ENCODE data around the gene DCAF15. TPM values are rescaled to one million over a fixed set of nuclear protein-coding genes. Genes with fewer than 3 reads are reported as not detected.
A peak's percentile ranks its signal among the peaks of the same experiment; 100 is the strongest.

Gene DCAF15
- total RNA-seq, 4 donors from 2014 or later: 11.2 to 38.8 (median 18.0) TPM

DNA sequence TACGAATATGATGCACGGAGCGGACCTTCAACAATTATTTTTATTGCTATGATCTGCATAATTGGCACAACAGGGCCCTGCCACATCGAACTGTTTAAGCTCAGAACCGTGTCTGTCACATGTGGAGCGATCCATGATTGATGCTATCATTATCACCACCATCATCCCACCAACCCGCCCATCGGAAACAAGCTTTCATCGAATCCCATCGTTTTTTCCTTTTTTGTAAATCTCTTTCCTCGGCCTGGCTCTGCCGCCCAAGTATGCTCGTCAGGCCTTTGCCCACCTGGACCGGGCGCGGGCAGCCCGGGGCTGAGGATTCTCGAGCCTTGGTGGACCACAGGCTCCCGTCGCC is 533 bp upstream of the DCAF15 start:
- TF ChIP-seq, protein P1, sequence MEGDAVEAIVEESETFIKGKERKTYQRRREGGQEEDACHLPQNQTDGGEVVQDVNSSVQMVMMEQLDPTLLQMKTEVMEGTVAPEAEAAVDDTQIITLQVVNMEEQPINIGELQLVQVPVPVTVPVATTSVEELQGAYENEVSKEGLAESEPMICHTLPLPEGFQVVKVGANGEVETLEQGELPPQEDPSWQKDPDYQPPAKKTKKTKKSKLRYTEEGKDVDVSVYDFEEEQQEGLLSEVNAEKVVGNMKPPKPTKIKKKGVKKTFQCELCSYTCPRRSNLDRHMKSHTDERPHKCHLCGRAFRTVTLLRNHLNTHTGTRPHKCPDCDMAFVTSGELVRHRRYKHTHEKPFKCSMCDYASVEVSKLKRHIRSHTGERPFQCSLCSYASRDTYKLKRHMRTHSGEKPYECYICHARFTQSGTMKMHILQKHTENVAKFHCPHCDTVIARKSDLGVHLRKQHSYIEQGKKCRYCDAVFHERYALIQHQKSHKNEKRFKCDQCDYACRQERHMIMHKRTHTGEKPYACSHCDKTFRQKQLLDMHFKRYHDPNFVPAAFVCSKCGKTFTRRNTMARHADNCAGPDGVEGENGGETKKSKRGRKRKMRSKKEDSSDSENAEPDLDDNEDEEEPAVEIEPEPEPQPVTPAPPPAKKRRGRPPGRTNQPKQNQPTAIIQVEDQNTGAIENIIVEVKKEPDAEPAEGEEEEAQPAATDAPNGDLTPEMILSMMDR (IDR thresholded peaks at IDR 0.05 in 4 of 5, conservative IDR thresholded peaks at IDR 0.05 in 1 of 5): no peak
- TF ChIP-seq POLR2A (IDR thresholded peaks at IDR 0.05): no peak

DNA sequence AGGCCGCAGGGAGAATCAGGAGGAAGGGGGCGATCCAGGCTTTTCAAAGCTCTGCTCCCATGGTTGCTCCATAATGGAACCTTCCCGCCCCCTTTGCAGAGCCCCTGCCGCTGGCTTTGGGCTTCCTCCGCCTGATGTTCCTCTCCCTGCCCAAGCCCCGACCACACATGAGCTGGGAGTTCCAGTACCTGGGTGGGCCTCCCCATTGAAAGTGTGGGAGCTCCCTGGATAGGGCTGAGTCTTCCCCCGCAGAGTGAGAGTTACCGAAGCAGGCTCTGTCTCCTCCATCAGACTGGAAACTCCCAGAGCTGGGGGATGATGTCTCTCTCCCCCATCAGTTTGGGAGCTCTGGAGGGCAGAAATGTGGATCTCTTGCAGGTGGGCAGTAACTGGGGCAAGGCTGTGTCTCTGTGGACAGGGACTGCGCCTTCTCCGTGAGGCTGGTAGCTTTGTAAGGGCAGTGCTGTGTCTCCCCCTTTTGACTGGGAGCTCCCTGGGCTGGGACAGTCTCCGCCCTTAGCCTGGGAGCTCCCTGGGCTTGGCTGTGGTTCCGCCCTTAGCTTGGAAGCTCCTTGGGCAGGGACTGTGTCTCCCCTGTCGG is 722 bp downstream of the DCAF15 start:
- peak overlapping the region; percentile 87 to 90 (median 89) for H3K27ac ChIP-seq

More for the DNA sequence above, 533 bp upstream of the DCAF15 start:
- peaks cover 12 to 20% of the 10 kb centered on the region in 2 donors for H3K4me1 ChIP-seq
- peaks cover 0 to 20% of the 10 kb centered on the region in 2 donors for H3K36me3 ChIP-seq
- no peaks in the 10 kb centered on the region for H3K27me3 ChIP-seq
- peak overlapping the region; percentile 21 to 89 (median 52) for H3K27ac ChIP-seq
- ATAC-seq (no peak), DNase-seq (no peak)
- peak overlapping the region; percentile 59 to 86 (median 72) for H3K4me3 ChIP-seq
- intact Hi-C loops (cut with DNase I; ENCODE audit: low total_unique reads): loop anchor here (1.0 to 2.0 kb wide), 3 partner anchors 55 to 185 kb away; partner anchors contain the start of genes ASF1B and RFX1
- in situ Hi-C loops (cut with MboI; ENCODE audit: low sequenced_read_pairs in 4 of 4): loop anchor here in 1 of 4 donors (5.0 kb wide), 1 partner anchor 51 kb away; no protein-coding TSS in a partner anchor
- H3K9me3 ChIP-seq: no peaks in the 10 kb centered on the region

DNA sequence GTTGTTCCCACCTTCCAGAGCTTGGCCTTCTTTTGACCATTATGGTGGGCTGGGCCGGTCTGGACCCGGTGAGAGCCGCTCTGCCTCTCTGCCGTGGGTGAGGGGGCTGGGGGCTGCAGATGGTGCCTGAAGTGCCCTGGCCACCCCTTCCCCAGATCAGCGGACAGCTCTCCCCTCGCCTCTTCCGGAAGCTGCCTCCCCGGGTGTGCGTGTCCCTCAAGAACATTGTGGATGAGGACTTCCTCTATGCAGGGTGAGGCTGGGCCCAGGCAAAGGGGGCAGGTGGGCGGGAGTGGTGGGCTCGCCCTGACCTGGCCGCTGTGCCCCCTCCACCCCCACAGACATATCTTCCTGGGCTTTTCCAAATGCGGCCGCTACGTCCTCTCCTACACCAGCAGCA is 1.9 kb downstream of the DCAF15 start:
- intact Hi-C loops (cut with DNase I; ENCODE audit: low total_unique reads): no loop called here

More for the DNA sequence above, 722 bp downstream of the DCAF15 start:
- Histone ChIP-seq H3K4me3 (peak overlapping the region; percentile 64 to 86 (median 80)), H3K36me3 (peaks cover 0 to 28% of the 10 kb centered on the region in 2 donors), H3K4me1 (peaks cover 20 to 28% of the 10 kb centered on the region in 2 donors), H3K9me3 (no peaks in the 10 kb centered on the region), H3K27me3 (no peaks in the 10 kb centered on the region)
- TF ChIP-seq POLR2A (IDR thresholded peaks at IDR 0.05): no peak
- TF ChIP-seq, protein P1 (IDR thresholded peaks at IDR 0.05 in 4 of 5, conservative IDR thresholded peaks at IDR 0.05 in 1 of 5): no peak
- in situ Hi-C loops (cut with MboI; ENCODE audit: low sequenced_read_pairs in 4 of 4): loop anchor here in 1 of 4 donors (5.0 kb wide), 1 partner anchor 49 kb away; no protein-coding TSS in a partner anchor
- DNase-seq (no peak), ATAC-seq (no peak)
- intact Hi-C loops (cut with DNase I; ENCODE audit: low total_unique reads): loop anchor here (1.0 to 2.0 kb wide), 3 partner anchors 53 to 184 kb away; partner anchors contain the start of genes ASF1B and RFX1

DNA sequence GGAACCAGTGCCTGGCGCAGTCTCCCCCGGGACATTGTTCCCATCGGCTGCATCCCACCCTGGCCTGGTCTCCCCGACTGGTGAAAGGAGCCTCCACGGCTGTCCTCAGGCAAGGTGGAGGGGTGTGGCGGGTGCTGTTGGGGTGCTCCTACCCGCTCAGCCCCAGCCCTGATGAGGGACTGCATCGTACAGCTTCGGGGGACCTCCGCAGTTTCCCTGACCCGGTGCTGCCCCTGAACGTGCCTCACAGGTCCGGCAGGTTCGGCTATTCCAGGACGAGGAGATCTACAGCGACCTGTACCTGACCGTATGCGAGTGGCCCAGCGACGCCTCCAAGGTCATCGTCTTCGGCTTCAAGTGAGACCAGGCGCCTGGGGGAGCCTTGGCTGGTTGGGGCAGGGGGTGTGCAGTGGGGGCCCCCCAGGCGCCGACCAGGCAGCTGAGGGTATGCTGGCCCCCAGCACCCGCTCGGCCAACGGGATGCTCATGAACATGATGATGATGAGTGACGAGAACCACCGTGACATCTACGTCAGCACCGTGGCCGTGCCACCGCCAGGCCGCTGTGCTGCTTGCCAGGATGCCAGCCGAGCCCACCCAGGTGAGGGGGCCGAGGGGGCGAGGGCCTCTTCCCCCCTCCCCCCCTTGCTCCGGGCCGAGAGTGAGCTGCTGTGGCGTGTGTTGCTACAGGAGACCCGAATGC is 3.5 kb downstream of the DCAF15 start:
- ATAC-seq: no peak
- Histone ChIP-seq H3K27ac (peak overlapping the region in 2 of 4 donors; percentile 72 to 77), H3K4me1 (peaks cover 20 to 28% of the 10 kb centered on the region in 2 donors), H3K36me3 (peaks cover 0 to 51% of the 10 kb centered on the region in 2 donors), H3K4me3 (no peak overlapping the region), H3K9me3 (no peaks in the 10 kb centered on the region), H3K27me3 (no peaks in the 10 kb centered on the region)
- intact Hi-C loops (cut with DNase I; ENCODE audit: low total_unique reads): no loop called here
- in situ Hi-C loops (cut with MboI; ENCODE audit: low sequenced_read_pairs in 4 of 4): no loop called here
- TF ChIP-seq, protein P1 (IDR thresholded peaks at IDR 0.05 in 4 of 5, conservative IDR thresholded peaks at IDR 0.05 in 1 of 5): no peak
- no peak for TF ChIP-seq POLR2A (IDR thresholded peaks at IDR 0.05)
- DNase-seq: no peak

More for the DNA sequence above, 1.9 kb downstream of the DCAF15 start:
- peaks cover 0 to 36% of the 10 kb centered on the region in 2 donors for H3K36me3 ChIP-seq
- ATAC-seq (no peak), DNase-seq (no peak)
- H3K27ac ChIP-seq: no peak overlapping the region
- in situ Hi-C loops (cut with MboI; ENCODE audit: low sequenced_read_pairs in 4 of 4): loop anchor here in 1 of 4 donors (5.0 kb wide), 1 partner anchor 48 kb away; no protein-coding TSS in a partner anchor
- TF ChIP-seq, protein P1 (IDR thresholded peaks at IDR 0.05 in 4 of 5, conservative IDR thresholded peaks at IDR 0.05 in 1 of 5): no peak
- TF ChIP-seq POLR2A (IDR thresholded peaks at IDR 0.05): no peak
- no peaks in the 10 kb centered on the region for H3K9me3 ChIP-seq
- H3K27me3 ChIP-seq: no peaks in the 10 kb centered on the region
- H3K4me1 ChIP-seq: peaks cover 20 to 28% of the 10 kb centered on the region in 2 donors
- no peak overlapping the region for H3K4me3 ChIP-seq
